Hepatocyte (in vitro differentiated cells): ENCODE data around the gene MLST8. TPM values are rescaled to one million over a fixed set of nuclear protein-coding genes. Genes with fewer than 3 reads are reported as not detected.

Experiments
- DNase-seq: peaks from one replicate; pipeline ENCODE4 v3.0.0-alpha.2; 2016; ENCODE audit warnings: low spot score
- H2AFZ ChIP-seq: fragments of 200-600 bp; sonication (generic); 2 replicates; pipeline ENCODE4 v1.6.0; 2016; ENCODE audit warnings: antibody characterized with exemption, mild to moderate bottlenecking
- H3K27ac ChIP-seq: fragments of 200-600 bp; sonication (generic); 2 replicates; pipeline ENCODE4 v1.5.1; 2016; ENCODE audit warnings: mild to moderate bottlenecking
- H3K27me3 ChIP-seq: fragments of 200-600 bp; sonication (generic); 2 replicates; pipeline ENCODE4 v1.6.1; 2016
- H3K36me3 ChIP-seq: fragments of 200-600 bp; sonication (generic); replicated peaks from 2 replicates; pipeline ENCODE4 v1.5.1; 2016; ENCODE audit warnings: low read depth; ENCODE audit not compliant: insufficient read depth
- H3K4me1 ChIP-seq: fragments of 200-600 bp; sonication (generic); 2 replicates; pipeline ENCODE4 v1.5.1; 2016; ENCODE audit warnings: mild to moderate bottlenecking, moderate library complexity; ENCODE audit not compliant: insufficient read depth
- H3K4me2 ChIP-seq: fragments of 200-600 bp; sonication (generic); 2 replicates; pipeline ENCODE4 v1.6.0; 2016
- H3K4me3 ChIP-seq: fragments of 200-600 bp; sonication (generic); 2 replicates; pipeline ENCODE4 v1.5.1; 2016; ENCODE audit warnings: mild to moderate bottlenecking
- H3K79me2 ChIP-seq: fragments of 200-600 bp; sonication (generic); 2 replicates; pipeline ENCODE4 v1.6.0; 2017; ENCODE audit warnings: mild to moderate bottlenecking
- H3K9me2 ChIP-seq: fragments of 200-600 bp; sonication (generic); replicated peaks from 2 replicates; pipeline ENCODE4 v1.6.0; 2017; ENCODE audit warnings: mild to moderate bottlenecking; ENCODE audit not compliant: insufficient read depth
- H3K9me3 ChIP-seq: fragments of 200-600 bp; sonication (generic); 2 replicates; pipeline ENCODE4 v1.5.1; 2016; ENCODE audit warnings: low read depth, mild to moderate bottlenecking
- H4K20me1 ChIP-seq: fragments of 200-600 bp; sonication (generic); 2 replicates; pipeline ENCODE4 v1.6.0; 2016; ENCODE audit warnings: mild to moderate bottlenecking; ENCODE audit not compliant: insufficient read depth, poor library complexity, severe bottlenecking
- CTCF ChIP-seq: fragments of 200-600 bp; sonication (generic); IDR thresholded peaks from 2 replicates; pipeline ENCODE4 v1.5.1; 2016; ENCODE audit warnings: antibody characterized with exemption, mild to moderate bottlenecking; ENCODE audit not compliant: poor library complexity
- EZH2 ChIP-seq: fragments of 200-600 bp; sonication (generic); IDR thresholded peaks from 2 replicates; pipeline ENCODE4 v1.6.1; 2016; ENCODE audit warnings: antibody characterized with exemption, mild to moderate bottlenecking, borderline replicate concordance
- EZH2phosphoT487 ChIP-seq: fragments of 200-600 bp; sonication (generic); IDR thresholded peaks from one replicate; pipeline ENCODE4 v1.6.1; 2018; ENCODE audit warnings: antibody characterized with exemption, mild to moderate bottlenecking, low read depth, moderate library complexity; ENCODE audit not compliant: unreplicated experiment, severe bottlenecking
- WGBS: methylation state at CpG from one replicate; pipeline ENCODE4 v1.1.6; 2016; ENCODE audit warnings: low lambda C conversion rate; ENCODE audit errors: missing lambda C conversion rate; 5-methylcytosine and 5-hydroxymethylcytosine counted together
- polyA plus RNA-seq: library from polyadenylated mRNA; unstranded; fragments of >200 nt; fragmentation: Nextera tagmentation; extraction: Ambion mirVana; gene quantifications from 2 replicates; pipeline ENCODE4 v1.2.1, GENCODE V29; 2016
- total RNA-seq: library from RNA; depleted of rRNA; stranded (reverse); fragments of >200 nt; gene quantifications from 2 replicates; pipeline ENCODE4 v1.2.3, GENCODE V29; 2014

The MLST8 gene
- total and polyA plus RNA-seq, 2 experiments from 2014 or later, result 28.3 to 88.3 TPM

GRCh38 chr16:2189252-2189893 is 15.9 kb upstream of the MLST8 start:
- no peak overlapping the region for H3K27ac ChIP-seq
- H2AFZ ChIP-seq, result no peak overlapping the region
- no peak for TF ChIP-seq CTCF
- TF ChIP-seq EZH2, result no peak
- TF ChIP-seq EZH2phosphoT487, result no peak
- no peaks in the 10 kb centered on the region for H3K4me1 ChIP-seq
- H3K79me2 ChIP-seq, result no peaks in the 10 kb centered on the region
- H3K9me2 ChIP-seq, result no peaks in the 10 kb centered on the region
- WGBS, result 99% methylated on average over 17 of the region's 25 CpGs
- H3K27me3 ChIP-seq, result no peaks in the 10 kb centered on the region
- no peaks in the 10 kb centered on the region for H3K36me3 ChIP-seq
- H3K9me3 ChIP-seq, result no peaks in the 10 kb centered on the region
- H3K4me3 ChIP-seq, result no peak overlapping the region
- no peaks in the 10 kb centered on the region for H4K20me1 ChIP-seq
- no peak for DNase-seq
- H3K4me2 ChIP-seq, result no peak overlapping the region

- no peak overlapping the region for H2AFZ ChIP-seq
- no peaks in the 10 kb centered on the region for H3K36me3 ChIP-seq
- WGBS, result 93% methylated on average over 21 of the region's 24 CpGs
- H3K4me2 ChIP-seq, result no peak overlapping the region
- H3K27ac ChIP-seq, result no peak overlapping the region
- DNase-seq, result no peak
- no peak overlapping the region for H3K4me3 ChIP-seq
- H3K27me3 ChIP-seq, result no peaks in the 10 kb centered on the region
- no peaks in the 10 kb centered on the region for H4K20me1 ChIP-seq
- peaks cover 3% of the 10 kb centered on the region for H3K4me1 ChIP-seq
- no peaks in the 10 kb centered on the region for H3K79me2 ChIP-seq
- TF ChIP-seq CTCF, result no peak
- no peak for TF ChIP-seq EZH2
- TF ChIP-seq EZH2phosphoT487, result no peak
- no peaks in the 10 kb centered on the region for H3K9me3 ChIP-seq
- no peaks in the 10 kb centered on the region for H3K9me2 ChIP-seq
Measured at GRCh38 chr16:2190002-2190658, 15.1 kb upstream of the MLST8 start.

- Histone ChIP-seq H2AFZ (no peak overlapping the region), H3K36me3 (no peaks in the 10 kb centered on the region), H4K20me1 (no peaks in the 10 kb centered on the region), H3K4me2 (no peak overlapping the region), H3K4me3 (no peak overlapping the region), H3K79me2 (no peaks in the 10 kb centered on the region), H3K9me3 (no peaks in the 10 kb centered on the region), H3K27ac (no peak overlapping the region), H3K9me2 (no peaks in the 10 kb centered on the region), H3K4me1 (peaks cover 10% of the 10 kb centered on the region), H3K27me3 (peaks cover 5% of the 10 kb centered on the region)
- WGBS, result 94% methylated on average over 23 of the region's 25 CpGs
- no peak for DNase-seq
- TF ChIP-seq EZH2 (no peak), CTCF (no peak), EZH2phosphoT487 (no peak)
Measured at GRCh38 chr16:2190659-2191445, 14.4 kb upstream of the MLST8 start.
